K562 (cell line): ENCODE results near the gene PLAAT3. TPM values are rescaled to one million over a fixed set of nuclear protein-coding genes. Genes with fewer than 3 reads are reported as not detected.

Experiments
- C11orf30 ChIP-seq: fragments of 450-650 bp; IDR thresholded peaks from 2 replicates; pipeline ENCODE4 v1.6.1; 2016; ENCODE audit warnings: low read depth, mild to moderate bottlenecking
- FOXP4 ChIP-seq: sonication (generic); formaldehyde crosslinking; IDR thresholded peaks from 2 replicates; pipeline ENCODE4 v1.8.0; 2022; ENCODE audit warnings: mild to moderate bottlenecking, missing genetic modification reagents, borderline replicate concordance
- HCFC1 ChIP-seq: IDR thresholded peaks from 2 replicates; pipeline ENCODE4 v1.6.1; 2012; ENCODE audit warnings: low read depth, low read length, improper control_type of control experiment
- KAT2B ChIP-seq: IDR thresholded peaks from one replicate; pipeline ENCODE4 v1.6.1; 2012; ENCODE audit warnings: low read depth, mild to moderate bottlenecking, control low read depth, inconsistent platforms, low read length, moderate library complexity
- PBX2 ChIP-seq, 2 experiments: IDR thresholded peaks in 1 of 2; conservative IDR thresholded peaks in 1 of 2; 2 replicates each; pipeline ENCODE4 v1.6.1; 2016; ENCODE audit warnings: low read depth in 2 of 2, mild to moderate bottlenecking in 1 of 2, missing compliant biosample characterization in 1 of 2, missing genetic modification characterization in 1 of 2, moderate library complexity in 1 of 2
- polyA plus RNA-seq, 8 experiments: library from polyadenylated mRNA; depleted of rRNA in 4 of 8; stranded (reverse) in 5 of 8; unstranded in 3 of 8; fragments of >200 nt; fragmentation: Nextera tagmentation in 2 of 8; fragmentation: Illumina TruSeq in 1 of 8; extraction: Ambion mirVana in 2 of 8; extraction: Trizol in 1 of 8; gene quantifications; 2 replicates each; pipeline versions ENCODE4 v1.2.1 to v1.2.3, GENCODE V29; 2011 to 2014; ENCODE audit warnings: inconsistent platforms in 1 of 8, missing spikeins in 1 of 8
- total RNA-seq, 7 experiments: library from RNA; depleted of rRNA in 6 of 7; stranded (reverse); fragments of >200 nt in 6 of 7; fragmentation: Illumina TruSeq in 2 of 7; extraction: Trizol in 2 of 7; gene quantifications; 2 replicates each; pipeline versions ENCODE4 v1.2.1 to v1.2.3, GENCODE V29; 2011 to 2021; ENCODE audit warnings: low replicate concordance in 1 of 7

The PLAAT3 gene
- total and polyA plus RNA-seq, 9 of the 15 experiments (the other 6 are each of a cell fraction or from before 2014, with no cell fraction given): 0.80 to 2.7 (median 1.4) TPM

- TF ChIP-seq FOXP4 (CRISPR knock-in tag) (no peak), KAT2B (no peak), PBX2 (CRISPR knock-in tag; IDR thresholded peaks at IDR 0.05; ENCODE audit: low read depth) (no peak), PBX2 (tag; conservative IDR thresholded peaks at IDR 0.05; ENCODE audit: low read depth) (peak; percentile 83), HCFC1 (no peak), C11orf30 (peak; percentile 70)
These were observed 2.7 kb upstream of the PLAAT3 start (continued) for GRCh38 chr11:63616953-63617352.
